Fibroblast of skin of right biceps (primary cell): ENCODE data around the gene SH3GL1.

ENCODE experiments used
- DNase-seq: peaks from one replicate; pipeline ENCODE4 v3.0.0-alpha.2; 2013

Gene SH3GL1, protein sequence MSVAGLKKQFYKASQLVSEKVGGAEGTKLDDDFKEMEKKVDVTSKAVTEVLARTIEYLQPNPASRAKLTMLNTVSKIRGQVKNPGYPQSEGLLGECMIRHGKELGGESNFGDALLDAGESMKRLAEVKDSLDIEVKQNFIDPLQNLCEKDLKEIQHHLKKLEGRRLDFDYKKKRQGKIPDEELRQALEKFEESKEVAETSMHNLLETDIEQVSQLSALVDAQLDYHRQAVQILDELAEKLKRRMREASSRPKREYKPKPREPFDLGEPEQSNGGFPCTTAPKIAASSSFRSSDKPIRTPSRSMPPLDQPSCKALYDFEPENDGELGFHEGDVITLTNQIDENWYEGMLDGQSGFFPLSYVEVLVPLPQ

DNA sequence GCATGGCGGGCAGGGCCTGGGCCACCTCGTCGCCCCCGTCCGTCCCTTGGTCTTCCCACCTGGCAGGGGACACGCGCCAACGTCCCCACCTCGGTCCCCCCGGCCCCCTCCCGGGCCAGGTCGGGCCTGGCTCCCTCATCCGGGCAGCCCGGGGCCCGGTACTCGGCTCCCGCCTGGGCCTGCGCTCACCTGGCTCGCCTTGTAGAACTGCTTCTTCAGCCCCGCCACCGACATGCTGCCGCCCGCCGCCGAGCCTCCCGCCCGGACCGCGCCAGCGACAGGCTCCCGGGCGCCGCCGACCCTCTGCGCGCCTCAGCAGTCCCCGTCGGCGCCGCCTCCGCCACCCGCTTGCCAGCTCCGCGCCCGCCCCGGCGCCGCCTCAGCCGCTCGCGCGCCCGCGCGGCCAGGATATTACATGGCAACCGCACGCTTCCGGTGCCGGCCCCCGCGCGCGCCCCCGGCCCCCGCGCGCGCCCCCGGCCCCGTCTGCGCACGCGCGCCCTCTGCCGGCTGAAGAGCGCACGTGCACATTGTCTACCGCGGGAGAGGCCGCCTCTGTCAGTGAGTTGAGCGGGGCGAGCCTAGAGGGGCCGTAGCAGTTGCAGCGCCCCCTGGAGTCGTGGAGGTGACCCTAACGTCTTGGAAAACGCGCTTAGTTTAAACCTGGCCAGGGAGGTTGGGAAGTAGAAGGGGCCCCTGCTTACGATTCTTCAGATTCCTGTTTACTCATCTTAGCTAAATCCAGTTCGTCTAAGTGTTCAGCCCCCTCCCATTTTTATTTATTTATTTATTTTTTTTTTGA, at the start of gene SH3GL1:
TSS of gene SH3GL1 (minus strand) at position 413 of the 802 bp plus-strand sequence. CDS start at position 234, 179 bp downstream.
- peak; percentile 90 for DNase-seq

DNA sequence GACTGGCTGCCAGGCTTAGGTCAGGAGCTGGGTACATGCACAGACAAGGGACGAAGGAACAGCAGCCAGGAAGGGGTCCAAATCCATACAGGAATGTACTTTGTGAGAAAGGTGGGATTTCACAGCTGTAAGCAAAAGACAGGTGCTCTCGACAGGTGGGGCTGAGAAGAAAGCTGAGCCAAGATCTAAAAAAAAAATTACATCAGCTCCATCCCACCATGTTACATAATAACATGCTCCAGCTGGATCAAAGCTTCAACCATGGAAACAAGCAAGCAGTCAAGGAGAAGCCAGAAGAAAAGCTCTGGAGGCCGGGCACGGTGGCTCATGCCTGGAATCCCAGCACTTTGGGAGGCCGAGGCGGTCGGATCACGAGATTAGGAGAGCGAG, 49.3 kb upstream of the SH3GL1 start:
- no peak for DNase-seq

DNA sequence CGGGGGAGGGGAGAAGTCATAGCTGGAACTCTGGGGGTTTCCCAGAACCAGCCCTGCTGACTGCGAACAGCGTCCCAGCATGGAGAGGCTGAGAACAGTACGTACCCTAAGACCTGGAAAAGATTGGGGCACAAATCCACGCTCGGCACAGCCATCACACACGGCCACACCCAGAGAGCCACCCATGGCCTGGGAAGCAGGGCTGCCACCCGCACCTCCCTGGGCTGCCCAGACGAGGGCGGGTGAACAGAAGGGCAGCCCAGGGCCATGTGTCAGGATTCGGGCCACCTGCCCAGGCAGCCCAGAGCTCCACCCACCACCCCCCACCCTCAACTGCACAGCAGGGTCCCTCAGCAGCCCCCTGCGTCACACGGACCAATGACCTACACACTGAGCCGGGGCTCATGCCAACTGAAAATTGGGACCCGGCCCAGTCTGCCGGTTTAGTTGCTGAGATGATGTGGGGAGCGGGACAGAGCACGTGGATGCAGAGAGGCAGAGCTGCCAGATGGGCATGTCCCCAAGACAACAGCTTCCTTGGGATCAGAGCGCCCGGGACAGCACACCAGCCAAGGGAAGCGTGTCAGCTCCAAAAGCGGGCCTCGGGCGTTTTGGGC, 48.8 kb upstream of the SH3GL1 start:
- no peak for DNase-seq

DNA sequence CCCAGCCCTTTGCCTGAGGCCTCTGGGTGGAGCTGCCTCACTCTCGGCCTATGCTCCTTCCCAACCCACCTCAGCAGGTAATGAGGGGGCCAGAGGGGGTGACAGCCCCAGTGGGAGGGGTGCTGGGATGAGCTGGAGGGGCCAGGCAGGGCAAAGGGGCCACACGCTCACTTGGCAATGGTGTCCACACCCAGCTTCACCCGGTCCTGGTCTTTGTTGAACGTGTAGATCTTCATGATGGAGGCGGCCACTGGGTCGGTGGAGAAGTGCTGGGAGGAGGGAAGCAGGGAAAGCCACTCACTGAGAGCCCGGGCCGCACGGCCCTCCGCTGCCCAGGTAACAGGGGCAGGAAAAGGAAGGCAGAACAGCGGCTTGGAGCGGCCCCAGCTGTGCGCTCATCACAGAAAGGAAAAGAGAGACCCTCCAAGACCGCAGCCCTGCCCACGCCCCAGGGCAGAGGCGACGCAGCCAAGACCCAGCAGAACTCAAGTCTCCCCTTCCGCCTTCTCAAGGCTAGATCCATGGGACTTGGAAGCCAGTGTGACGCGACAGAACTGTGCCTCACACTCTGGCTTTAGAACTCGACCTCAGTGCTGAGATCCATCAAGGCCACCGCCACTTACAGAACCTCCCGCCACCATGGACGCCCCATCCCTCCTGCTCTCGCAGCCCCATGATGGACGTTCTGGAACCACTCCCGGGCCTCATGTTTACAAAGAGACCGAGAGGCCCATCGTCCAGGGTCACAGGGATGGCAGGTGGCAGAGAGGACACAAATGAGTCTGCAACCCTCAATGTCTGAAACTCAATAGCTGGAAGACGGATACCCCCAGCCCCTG, 48.0 kb upstream of the SH3GL1 start:
- no peak for DNase-seq

DNA sequence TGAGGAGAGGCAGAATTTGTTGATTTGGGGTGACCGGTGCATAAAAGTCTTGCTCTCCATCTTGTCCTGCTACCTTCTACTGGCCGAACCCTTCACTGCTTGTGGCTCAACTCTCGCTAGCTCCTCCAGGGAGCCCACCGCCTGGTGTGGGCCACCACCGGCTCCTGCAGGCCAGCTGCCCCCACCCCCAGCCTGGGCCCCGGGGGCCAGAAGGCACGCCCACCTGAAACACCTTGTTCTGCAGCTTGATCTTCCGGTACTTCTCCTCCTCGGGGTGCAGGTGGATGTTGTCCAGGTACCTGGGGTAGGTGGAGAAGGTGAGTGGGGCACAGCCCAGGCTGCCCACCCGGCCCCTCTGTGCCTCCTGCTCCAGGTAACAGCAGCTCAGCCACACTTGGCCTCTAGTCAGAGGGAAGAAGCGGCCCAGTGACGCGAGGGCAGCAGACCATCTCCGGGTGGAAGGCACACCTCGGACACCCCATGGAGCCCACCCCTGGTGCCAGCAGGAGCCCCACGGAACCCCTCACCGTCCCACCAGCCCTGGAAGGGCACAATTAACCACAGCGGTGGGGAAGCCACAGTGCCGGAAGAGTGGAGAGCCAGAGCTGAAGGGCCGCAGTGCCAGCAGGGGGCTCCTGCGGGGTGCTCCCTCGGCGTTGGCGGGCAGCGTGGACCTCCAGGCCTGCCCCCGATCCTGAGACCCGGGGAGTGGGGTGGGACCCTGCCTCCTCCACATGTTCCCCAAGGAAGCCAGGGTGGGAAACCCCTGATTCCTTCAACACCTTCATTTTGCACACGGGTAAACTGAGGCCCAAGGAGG, 47.2 kb upstream of the SH3GL1 start:
- no peak for DNase-seq

DNA sequence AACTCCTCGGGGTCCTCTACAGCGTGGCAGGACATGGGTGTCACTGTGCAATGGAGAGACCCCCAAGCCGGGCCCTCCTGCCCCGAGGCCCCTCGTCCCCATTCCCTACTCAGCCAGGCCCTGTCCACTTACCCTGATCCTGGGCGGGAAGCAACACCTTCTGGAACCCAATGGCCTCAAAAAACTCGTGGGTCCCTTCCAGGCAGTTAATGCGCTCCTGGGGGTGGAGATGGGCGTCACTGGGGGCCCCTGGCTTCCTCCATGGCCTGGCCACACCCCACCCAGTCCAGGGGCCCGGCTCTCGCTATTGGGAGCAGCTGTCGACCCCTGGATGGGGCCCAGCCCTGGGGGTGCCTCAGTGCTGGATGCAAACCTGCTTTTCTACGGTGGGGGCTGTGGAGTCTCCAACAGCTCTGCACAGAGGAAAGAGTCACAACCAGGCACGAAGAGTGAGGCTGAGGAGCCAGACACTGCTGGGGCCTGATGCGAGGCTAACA, 46.4 kb upstream of the SH3GL1 start:
- no peak for DNase-seq

DNA sequence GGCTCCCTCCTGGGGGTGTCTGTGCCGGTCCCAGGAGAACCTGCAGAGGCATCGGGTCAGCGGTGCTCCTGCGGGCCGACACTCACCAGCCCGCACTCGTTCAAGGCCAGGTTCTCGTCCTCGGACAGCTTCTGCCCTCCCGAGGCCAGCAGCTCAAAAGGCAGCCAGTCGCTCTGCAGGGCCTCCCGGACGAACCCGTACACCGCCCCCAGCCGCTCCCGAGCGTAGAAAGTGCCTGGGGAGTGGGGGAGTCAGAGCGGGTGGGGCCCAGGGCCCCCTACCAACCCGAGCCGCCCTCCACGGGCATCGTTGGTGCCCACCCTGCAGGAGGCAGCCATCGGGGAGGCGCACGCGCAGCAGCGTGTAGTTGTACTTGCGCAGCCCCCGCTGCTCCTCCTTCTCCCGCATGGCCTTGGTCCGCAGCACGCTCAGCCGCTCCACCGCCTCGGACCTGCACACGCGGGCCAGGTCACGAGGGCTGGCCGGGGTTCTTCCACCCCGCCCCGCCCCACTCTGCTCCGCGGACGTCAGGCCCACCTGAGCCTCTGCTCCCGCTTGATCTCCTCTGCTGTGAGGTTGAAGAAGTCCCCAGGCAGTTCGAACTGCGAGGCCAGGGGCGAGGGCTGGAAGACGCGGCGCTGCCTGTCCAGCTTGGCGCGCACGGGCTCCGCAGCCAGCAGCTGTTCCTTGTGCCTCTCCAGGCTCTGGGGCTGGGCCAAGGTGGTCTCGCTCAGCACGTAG, 45.8 kb upstream of the SH3GL1 start:
- DNase-seq: no peak

DNA sequence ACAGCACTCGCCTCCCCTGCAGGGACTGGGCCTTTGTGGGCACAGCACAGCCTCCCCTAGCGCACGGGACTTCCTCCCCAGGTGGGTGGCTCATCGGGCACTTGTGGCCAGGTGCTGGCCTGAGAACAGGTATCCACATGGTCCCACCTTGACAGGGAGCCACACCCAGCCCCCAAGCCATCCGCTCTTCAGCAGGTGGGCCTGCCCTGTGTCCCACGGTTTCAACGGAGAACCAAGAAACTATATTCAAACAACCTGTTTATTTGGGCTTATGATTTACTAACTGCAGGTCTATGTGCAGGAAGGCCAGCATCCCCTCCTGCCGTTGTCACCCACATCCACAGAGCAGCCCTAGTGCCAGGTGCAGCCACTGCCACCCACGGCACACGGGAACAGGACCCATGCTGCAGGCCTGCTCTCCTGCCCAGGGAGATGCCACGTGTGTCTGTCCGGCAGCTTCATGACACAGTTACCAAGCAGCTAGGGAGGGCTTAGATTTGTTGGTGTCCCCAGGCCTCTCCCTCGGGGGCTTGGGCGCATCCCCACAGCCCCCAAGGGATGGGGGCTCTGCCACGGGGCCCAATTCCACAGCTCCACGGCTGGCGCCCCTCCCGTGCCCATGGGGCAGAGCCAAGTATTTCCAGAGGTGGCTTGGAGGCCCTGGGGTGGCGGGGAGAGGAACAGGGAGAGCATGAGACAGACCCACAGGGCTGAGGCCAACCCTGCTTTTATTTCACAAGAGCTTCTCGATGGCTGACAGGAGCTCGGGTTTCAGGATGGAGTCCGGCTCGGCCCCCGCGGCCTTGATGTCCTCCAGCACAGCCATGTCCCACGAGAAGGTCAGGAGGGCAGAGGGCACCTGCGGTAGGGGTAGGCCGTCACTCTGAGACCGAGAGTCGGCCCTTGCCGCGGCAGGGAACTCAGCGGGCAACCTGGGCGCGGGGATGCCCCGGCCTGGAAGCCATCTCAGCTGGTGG, 44.7 kb upstream of the SH3GL1 start:
- no peak for DNase-seq

DNA sequence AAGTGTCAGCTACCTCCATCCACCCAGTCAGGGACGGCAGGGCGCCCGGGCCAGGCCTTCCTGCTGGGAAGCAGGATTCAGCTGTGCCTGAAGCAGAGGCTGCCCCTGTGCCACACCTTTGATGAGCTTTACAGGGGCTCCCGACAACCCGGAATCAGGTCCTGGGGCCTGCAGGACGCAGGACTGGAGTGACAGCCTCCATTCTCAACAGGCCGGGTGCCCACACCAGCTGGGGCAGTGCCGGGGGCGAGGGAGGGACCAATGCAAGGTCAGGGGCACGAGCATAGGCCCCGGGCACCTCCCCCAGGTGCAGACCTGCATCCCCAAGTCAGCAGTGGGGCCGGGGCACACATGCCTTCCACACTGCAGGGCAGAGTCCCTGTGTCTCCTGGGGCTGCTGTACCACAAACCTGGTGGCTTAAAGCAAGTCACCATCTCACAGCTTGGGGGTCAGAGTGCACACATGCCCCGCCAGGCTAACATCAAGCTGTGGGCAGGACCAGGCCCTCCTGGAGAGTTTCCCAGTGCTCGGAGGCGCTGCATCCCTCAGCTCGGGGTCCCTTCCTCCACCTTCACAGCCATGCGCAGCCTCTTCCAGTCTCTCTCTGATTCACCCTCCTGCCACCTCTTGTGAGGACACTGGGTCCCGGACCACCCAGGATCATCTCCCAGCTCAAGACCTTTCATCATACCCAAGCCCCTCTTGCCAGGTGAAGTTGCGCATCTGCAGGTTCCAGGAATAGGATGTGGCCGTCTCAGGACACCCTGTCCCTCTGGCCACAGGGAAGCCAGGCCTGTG, 43.8 kb upstream of the SH3GL1 start:
- DNase-seq: no peak

DNA sequence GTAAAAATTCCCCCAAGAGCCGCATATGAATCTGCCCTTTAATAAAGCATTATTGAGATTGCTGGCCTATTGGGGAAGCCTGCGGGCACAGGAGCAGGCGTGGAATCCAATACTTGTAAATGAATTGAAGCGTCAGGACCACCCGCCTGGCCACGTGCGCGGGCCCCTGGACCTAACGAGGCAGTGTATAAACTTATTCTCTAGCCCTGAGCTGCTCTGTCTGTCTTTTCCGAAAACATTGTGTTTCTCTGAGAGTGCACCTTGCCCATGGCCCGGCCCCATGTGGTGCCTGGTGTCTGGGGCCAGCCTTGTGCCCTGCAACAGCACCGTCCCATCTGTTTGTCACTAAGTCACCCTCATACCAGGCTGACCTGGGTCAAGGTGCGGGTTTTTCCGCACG, 42.8 kb upstream of the SH3GL1 start:
- no peak for DNase-seq

DNA sequence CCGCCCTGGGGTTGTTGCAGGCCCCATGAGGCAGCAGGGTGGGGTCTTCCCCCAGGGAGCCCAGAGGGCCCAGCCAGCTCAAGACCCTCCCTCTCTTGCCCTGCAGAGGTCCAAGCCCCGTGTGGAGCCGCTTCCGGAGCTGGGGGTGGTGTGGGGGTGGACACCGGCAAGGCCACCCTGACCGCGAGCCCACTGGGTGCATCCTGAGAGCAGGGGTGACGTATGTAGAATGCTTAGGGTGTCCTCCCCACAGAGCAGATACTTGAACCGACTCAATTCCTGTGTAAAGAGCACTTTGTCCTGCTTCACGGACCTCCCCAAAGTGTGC, 42.4 kb upstream of the SH3GL1 start:
- DNase-seq: no peak

DNA sequence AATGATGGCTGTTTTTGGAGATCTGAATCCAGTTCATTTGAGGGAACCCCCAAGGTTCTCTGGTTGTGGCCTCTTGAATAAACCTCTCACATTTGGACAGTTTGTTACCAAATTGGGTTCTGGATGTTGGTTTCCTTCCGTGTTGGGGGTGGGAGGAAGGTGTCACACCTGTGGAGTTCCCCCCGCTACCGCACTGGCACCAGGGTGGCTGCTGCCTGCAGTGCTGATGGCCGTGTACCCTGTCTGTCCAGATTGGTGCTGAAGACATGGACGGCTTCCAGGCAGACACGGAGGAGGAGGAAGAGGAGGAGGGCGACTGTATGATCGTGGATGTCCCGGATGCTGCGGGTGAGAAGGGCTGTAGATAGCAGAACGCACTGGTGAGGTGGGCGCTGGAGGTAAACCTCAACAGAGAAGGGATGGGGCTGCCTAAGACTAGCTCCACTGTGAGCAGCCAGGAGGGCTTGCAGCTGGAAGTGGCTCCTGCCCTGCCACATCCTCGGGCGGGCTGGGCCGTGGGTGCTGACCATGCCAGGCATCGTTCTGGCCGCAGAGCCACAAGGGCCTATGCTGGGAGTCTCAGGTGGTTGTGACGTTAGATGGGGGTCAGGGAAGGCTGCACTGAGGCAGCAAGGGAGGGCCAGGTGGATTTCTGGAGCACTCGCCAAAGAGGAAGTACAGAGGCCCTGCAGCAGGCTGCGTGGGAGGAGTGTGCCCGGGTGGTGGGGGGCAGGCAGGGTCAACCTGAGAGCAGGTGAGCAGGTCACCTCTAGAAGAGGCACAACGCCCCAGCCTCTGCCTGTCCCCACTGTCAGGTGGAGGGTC, 41.9 kb upstream of the SH3GL1 start:
- DNase-seq: no peak

DNA sequence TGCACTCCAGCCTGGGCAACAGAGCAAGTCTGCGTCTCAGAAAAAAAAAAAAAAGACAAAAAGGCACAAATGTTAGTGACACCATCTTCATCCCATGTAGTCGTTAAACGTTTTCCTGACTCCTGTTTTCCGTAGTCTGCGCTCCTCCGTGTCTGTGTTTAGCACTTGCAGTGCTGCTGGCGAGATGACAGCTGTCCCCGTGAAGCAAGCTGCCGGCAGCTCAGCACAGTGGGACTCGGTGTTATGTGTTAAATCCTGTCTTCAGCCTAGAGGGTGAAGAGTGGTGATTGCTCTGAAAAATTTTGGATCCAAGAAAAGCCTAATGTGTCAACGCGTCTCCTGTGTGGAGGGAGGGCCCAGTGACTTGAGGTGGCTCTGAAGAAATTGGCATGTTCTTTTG, 38.9 kb upstream of the SH3GL1 start:
- DNase-seq: no peak

DNA sequence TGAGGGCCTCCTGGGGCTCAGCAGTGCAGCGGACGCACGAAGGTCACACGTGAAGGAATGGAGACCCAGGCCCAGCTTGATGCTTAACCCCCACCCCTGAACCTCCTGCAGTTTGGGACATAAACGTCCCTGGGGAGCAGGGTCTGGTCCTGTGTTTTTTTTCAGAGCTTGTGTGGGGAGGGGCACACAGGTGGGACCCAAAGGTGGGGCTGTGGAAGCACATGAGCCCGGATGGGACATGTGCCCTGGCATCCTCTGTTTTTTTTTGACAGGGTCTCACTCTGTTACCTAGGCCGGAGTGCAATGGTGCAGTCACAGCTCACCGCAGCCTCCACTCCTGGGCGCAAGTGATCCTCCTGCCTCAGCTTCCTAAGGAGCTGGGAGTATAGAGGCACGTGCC, 36.8 kb upstream of the SH3GL1 start:
- DNase-seq: no peak

DNA sequence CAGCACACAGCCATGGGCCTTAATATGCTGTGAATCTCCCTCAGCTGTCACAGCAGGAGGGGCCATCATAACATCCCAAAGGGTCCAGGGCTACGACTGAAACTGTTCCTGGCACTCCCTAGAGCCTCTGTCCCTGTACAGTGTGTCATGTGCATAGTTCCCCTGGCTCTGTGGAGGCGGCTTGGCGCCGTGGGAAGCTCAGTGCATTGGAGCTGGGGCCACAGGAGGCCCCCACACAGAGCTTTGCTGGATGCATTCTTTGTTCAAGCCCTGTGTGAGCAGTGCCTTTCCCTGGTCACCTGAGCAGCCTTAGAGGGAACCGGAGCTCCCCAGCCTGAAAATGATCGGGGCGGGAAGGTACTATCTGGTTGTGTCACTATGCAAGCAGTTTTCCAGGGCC, 35.9 kb upstream of the SH3GL1 start:
- no peak for DNase-seq

DNA sequence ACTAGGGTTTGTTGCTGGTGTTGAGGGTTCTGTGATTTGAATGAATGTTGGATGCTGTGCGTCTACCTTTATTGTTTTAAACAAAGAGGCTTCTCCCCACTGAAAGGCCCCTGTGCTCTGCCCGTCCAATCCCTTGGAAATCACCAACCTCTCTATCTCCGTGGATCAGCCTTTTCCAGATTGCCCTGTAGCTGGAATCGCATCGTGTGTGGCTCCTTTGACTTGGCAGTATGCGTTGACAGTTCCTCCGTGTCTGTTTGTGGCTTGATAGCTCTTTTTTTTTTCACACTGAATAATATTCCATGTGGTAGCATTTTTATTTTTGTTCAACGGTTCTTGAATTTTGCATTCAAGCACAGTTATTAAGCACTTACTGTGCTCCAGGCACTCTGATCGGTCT, 34.0 kb upstream of the SH3GL1 start:
- DNase-seq: no peak

DNA sequence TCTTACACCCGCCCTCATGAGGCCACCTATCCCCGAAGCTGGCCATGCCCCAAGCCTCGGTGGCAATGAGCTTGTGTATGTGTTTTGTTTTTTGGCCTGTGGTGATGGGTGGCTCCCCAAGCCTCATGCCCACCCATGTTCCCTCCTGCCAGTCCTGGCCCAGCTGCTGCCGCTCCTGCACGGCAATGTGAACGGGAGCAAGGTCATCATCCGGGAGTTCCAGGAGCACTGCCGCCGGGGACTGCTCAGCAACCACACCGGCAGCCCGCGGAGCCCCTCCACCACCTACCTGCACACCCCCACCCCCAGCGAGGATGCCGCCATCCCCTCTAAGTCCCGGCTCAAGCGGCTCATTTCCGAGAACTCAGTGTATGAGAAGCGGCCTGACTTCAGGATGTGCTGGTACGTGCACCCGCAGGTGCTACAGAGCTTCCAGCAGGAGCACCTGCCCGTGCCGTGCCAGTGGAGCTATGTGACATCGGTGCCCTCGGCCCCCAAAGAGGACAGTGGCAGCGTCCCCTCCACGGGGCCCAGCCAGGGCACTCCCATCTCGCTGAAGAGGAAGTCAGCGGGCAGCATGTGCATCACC, 32.7 kb upstream of the SH3GL1 start:
- no peak for DNase-seq
